Measurements from ENCODE around the gene OPN5.
A peak's percentile ranks its signal among the peaks of the same experiment; 100 is the strongest.

The OPN5 gene

GRCh38 chr6:47785182-47785581 lies 3.4 kb downstream of the OPN5 start:
- Histone ChIP-seq H3K27me3 (ENCODE audit: control insufficient read depth, insufficient read depth, low read length) (no peaks in the 10 kb centered on the region), H3K27ac (no peak overlapping the region), H3K4me3 (ENCODE audit: low read depth, low read length) (no peak overlapping the region), H3K4me2 (ENCODE audit: low read length) (no peak overlapping the region), H2AFZ (no peak overlapping the region), H3K9ac (no peak overlapping the region), H3K36me3 (ENCODE audit: control insufficient read depth, insufficient read depth, low read length) (no peaks in the 10 kb centered on the region), H3K4me1 (no peaks in the 10 kb centered on the region), H3K9me3 (ENCODE audit: control insufficient read depth, low read length) (no peaks in the 10 kb centered on the region), H3K79me2 (no peaks in the 10 kb centered on the region)
- no peak for TF ChIP-seq CTCF (IDR thresholded peaks at IDR 0.05)

- peak overlapping the region; percentile 56 for H2AFZ ChIP-seq
- H3K4me3 ChIP-seq (ENCODE audit: low read depth, low read length) = no peak overlapping the region
- H3K79me2 ChIP-seq = no peaks in the 10 kb centered on the region
- H3K9ac ChIP-seq = no peak overlapping the region
- H3K27ac ChIP-seq = no peak overlapping the region
- peak; percentile 88 for TF ChIP-seq CTCF (IDR thresholded peaks at IDR 0.05)
- no peaks in the 10 kb centered on the region for H3K4me1 ChIP-seq
- no peaks in the 10 kb centered on the region for H3K27me3 ChIP-seq (ENCODE audit: control insufficient read depth, insufficient read depth, low read length)
- no peaks in the 10 kb centered on the region for H3K36me3 ChIP-seq (ENCODE audit: control insufficient read depth, insufficient read depth, low read length)
- no peaks in the 10 kb centered on the region for H3K9me3 ChIP-seq (ENCODE audit: control insufficient read depth, low read length)
- peak overlapping the region; percentile 50 for H3K4me2 ChIP-seq (ENCODE audit: low read length)
Observed at GRCh38 chr6:47787620-47788497, 6.0 kb downstream of the OPN5 start.

- H3K4me2 ChIP-seq (ENCODE audit: low read length) = peak overlapping the region; percentile 50
- no peak for TF ChIP-seq CTCF (IDR thresholded peaks at IDR 0.05)
- H3K27me3 ChIP-seq (ENCODE audit: control insufficient read depth, insufficient read depth, low read length) = no peaks in the 10 kb centered on the region
- no peaks in the 10 kb centered on the region for H3K9me3 ChIP-seq (ENCODE audit: control insufficient read depth, low read length)
- no peak overlapping the region for H3K9ac ChIP-seq
- no peaks in the 10 kb centered on the region for H3K79me2 ChIP-seq
- no peaks in the 10 kb centered on the region for H3K36me3 ChIP-seq (ENCODE audit: control insufficient read depth, insufficient read depth, low read length)
- peak overlapping the region; percentile 56 for H2AFZ ChIP-seq
- no peaks in the 10 kb centered on the region for H3K4me1 ChIP-seq
- no peak overlapping the region for H3K4me3 ChIP-seq (ENCODE audit: low read depth, low read length)
- no peak overlapping the region for H3K27ac ChIP-seq
Observed at GRCh38 chr6:47788498-47788884, 6.7 kb downstream of the OPN5 start.

GRCh38 chr6:47789553-47789952 lies 7.7 kb downstream of the OPN5 start:
- Histone ChIP-seq H3K4me1 (no peaks in the 10 kb centered on the region), H3K4me2 (ENCODE audit: low read length) (no peak overlapping the region), H2AFZ (no peak overlapping the region), H3K9ac (no peak overlapping the region), H3K36me3 (ENCODE audit: control insufficient read depth, insufficient read depth, low read length) (no peaks in the 10 kb centered on the region), H3K9me3 (ENCODE audit: control insufficient read depth, low read length) (no peaks in the 10 kb centered on the region), H3K4me3 (ENCODE audit: low read depth, low read length) (no peak overlapping the region), H3K27me3 (ENCODE audit: control insufficient read depth, insufficient read depth, low read length) (no peaks in the 10 kb centered on the region), H3K27ac (no peak overlapping the region), H3K79me2 (no peaks in the 10 kb centered on the region)
- TF ChIP-seq CTCF (IDR thresholded peaks at IDR 0.05) = no peak

Measured in parathyroid adenoma (tissue), 2 donors.